Ramos (cell line): ENCODE data around the gene SUGP2.
"Not testable (repeated sequence)": the region's sequence is repeated elsewhere in the genome, so short reads cannot be mapped to it uniquely, and the experiment has no call there.

Experiments
- in situ Hi-C: fragments of 300-500 bp; cut with MboI; formaldehyde crosslinking; loops from one replicate; pipeline ENCODE4 v1.14.3; 2022; ENCODE audit warnings: low sequenced_read_pairs; ENCODE audit not compliant: unreplicated experiment

Gene SUGP2

GRCh38 chr19:19034204-19034624, 897 bp upstream of the SUGP2 start:
- in situ Hi-C loops = no loop called here

GRCh38 chr19:19033176-19033425, 216 bp downstream of the SUGP2 start:
- in situ Hi-C loops = no loop called here

GRCh38 chr19:19032420-19033175, 719 bp downstream of the SUGP2 start:
- in situ Hi-C loops = no loop called here

- in situ Hi-C loops = no loop called here
Measured at GRCh38 chr19:19031891-19032290, 1.4 kb downstream of the SUGP2 start.

GRCh38 chr19:19028526-19028925, 4.8 kb downstream of the SUGP2 start:
- in situ Hi-C loops = no loop called here

- in situ Hi-C loops = no loop called here
Measured at GRCh38 chr19:19027228-19027627, 6.1 kb downstream of the SUGP2 start.

- in situ Hi-C loops = no loop called here
Measured at GRCh38 chr19:19026299-19026971, 6.9 kb downstream of the SUGP2 start.

- in situ Hi-C loops = no loop called here
Measured at GRCh38 chr19:19025861-19026260, 7.5 kb downstream of the SUGP2 start.

- in situ Hi-C loops = not testable (repeated sequence)
Measured at GRCh38 chr19:19023376-19023775, 9.9 kb downstream of the SUGP2 start.

- in situ Hi-C loops = no loop called here
Measured at GRCh38 chr19:19022380-19022961, 10.8 kb downstream of the SUGP2 start.

GRCh38 chr19:19021115-19021514, 12.2 kb downstream of the SUGP2 start:
- in situ Hi-C loops = no loop called here

GRCh38 chr19:19010551-19010950, 22.8 kb downstream of the SUGP2 start:
- in situ Hi-C loops = no loop called here

- in situ Hi-C loops = no loop called here
Measured at GRCh38 chr19:19009951-19010350, 23.4 kb downstream of the SUGP2 start.

- in situ Hi-C loops = no loop called here
Measured at GRCh38 chr19:19006213-19006612, 27.1 kb downstream of the SUGP2 start.

- in situ Hi-C loops = no loop called here
Measured at GRCh38 chr19:19004144-19004543, 29.2 kb downstream of the SUGP2 start.

- in situ Hi-C loops = no loop called here
Measured at GRCh38 chr19:18999896-19000620, 33.3 kb downstream of the SUGP2 start.

- in situ Hi-C loops = no loop called here
Measured at GRCh38 chr19:18999016-18999758, 34.1 kb downstream of the SUGP2 start.

GRCh38 chr19:18998276-18998675, 35.0 kb downstream of the SUGP2 start:
- in situ Hi-C loops = no loop called here

GRCh38 chr19:18996796-18997394, 36.4 kb downstream of the SUGP2 start:
- in situ Hi-C loops = no loop called here

GRCh38 chr19:18996351-18996750, 37.0 kb downstream of the SUGP2 start:
- in situ Hi-C loops = no loop called here
